Fibroblast of mammary gland (primary cell): ENCODE measurements around the gene GREM1.

Experiments used
- DNase-seq: peaks from one replicate; pipeline ENCODE4 v3.0.0-alpha.2; 2010; ENCODE audit warnings: low read depth
- H3K4me3 ChIP-seq: 2 replicates; pipeline ENCODE4 v1.5.1; 2011; ENCODE audit warnings: low read depth, mild to moderate bottlenecking, low read length, moderate library complexity; ENCODE audit not compliant: control insufficient read depth
- CTCF ChIP-seq: conservative IDR thresholded peaks from 2 replicates; pipeline ENCODE4 v1.5.1; 2011; ENCODE audit warnings: low read depth, low read length, inconsistent platforms; ENCODE audit not compliant: control insufficient read depth, insufficient read depth

The GREM1 gene

GRCh38 chr15:32675466-32675865, 42.3 kb upstream of the GREM1 start:
- TF ChIP-seq CTCF, result no peak
- DNase-seq, result no peak
- H3K4me3 ChIP-seq, result no peak overlapping the region

GRCh38 chr15:32676169-32676568, 41.6 kb upstream of the GREM1 start:
- no peak for TF ChIP-seq CTCF
- no peak for DNase-seq
- H3K4me3 ChIP-seq, result no peak overlapping the region

- peak; percentile 24 for DNase-seq
- TF ChIP-seq CTCF, result no peak
- H3K4me3 ChIP-seq, result no peak overlapping the region
These were observed 40.5 kb upstream of the GREM1 start for GRCh38 chr15:32677238-32677750.

- TF ChIP-seq CTCF, result no peak
- no peak for DNase-seq
- H3K4me3 ChIP-seq, result no peak overlapping the region
These were observed 38.5 kb upstream of the GREM1 start for GRCh38 chr15:32679298-32679690.

- peak; percentile 96 for DNase-seq
- H3K4me3 ChIP-seq, result no peak overlapping the region
- no peak for TF ChIP-seq CTCF
These were observed 35.2 kb upstream of the GREM1 start for GRCh38 chr15:32682569-32682968.

GRCh38 chr15:32682977-32683630, 34.7 kb upstream of the GREM1 start:
- peak; percentile 30 for DNase-seq
- H3K4me3 ChIP-seq, result no peak overlapping the region
- TF ChIP-seq CTCF, result no peak
